ENCODE results near the gene TMEM125. TPM values are rescaled to one million over a fixed set of nuclear protein-coding genes. Genes with fewer than 3 reads are reported as not detected.

TMEM125 gene
- polyA plus RNA-seq, 1 of the 3 experiments (the other 2 are of a cell fraction) = not detected

GRCh38 chr1:43256675-43257570 is 12.9 kb upstream of the TMEM125 start:
- Histone ChIP-seq H3K9ac (no peak overlapping the region), H3K9me2 (no peaks in the 10 kb centered on the region), H2AFZ (ENCODE audit: low read depth) (no peak overlapping the region), H3F3A (replicated peaks; ENCODE audit: insufficient read depth) (no peaks in the 10 kb centered on the region), H4K20me1 (ENCODE audit: insufficient read depth) (no peaks in the 10 kb centered on the region), H3K4me1 (ENCODE audit: control insufficient read depth in 1 of 2, insufficient read depth in 2 of 2, low read depth in 1 of 2, low read length in 1 of 2) (no peaks in the 10 kb centered on the region), H3K4me2 (no peak overlapping the region), H3K79me2 (ENCODE audit: insufficient read depth) (no peaks in the 10 kb centered on the region), H3K36me3 (replicated peaks in 1 of 2; ENCODE audit: control insufficient read depth in 1 of 2, insufficient read depth in 2 of 2, low read length in 1 of 2) (no peaks in the 10 kb centered on the region), H3K4me3 (ENCODE audit: low read depth in 2 of 2, low read length in 1 of 2) (no peak overlapping the region), H3K27ac (ENCODE audit: low read depth in 2 of 2, low read length in 1 of 2) (no peak overlapping the region), H3K9me3 (peaks cover 3% of the 10 kb centered on the region; the same call in 1 of the 2 replicates), H3K27me3 (ENCODE audit: insufficient read depth) (peaks cover 15% of the 10 kb centered on the region; the same call in 1 of the 2 replicates)
- ChIA-PET POLR2A (no interaction called here), CTCF (interaction anchor here (0.6 to 1.1 kb wide), 2 partner anchors 18 to 1918 kb away, joined by 3 read pairs; no protein-coding TSS in a partner anchor)
- 29% methylated on average over 8 of the region's 8 CpGs for WGBS (ENCODE audit: low lambda C conversion rate)
- DNase-seq = no peak
- no peak for TF ChIP-seq USF1 (IDR thresholded peaks at IDR 0.05; ENCODE audit: borderline replicate concordance, low read depth)

- ChIA-PET POLR2A (no interaction called here), CTCF (interaction anchor here (0.7 kb wide), 1 partner anchor 22 kb away, joined by 3 read pairs; no protein-coding TSS in a partner anchor)
- Histone ChIP-seq H3K27ac (ENCODE audit: low read depth in 2 of 2, low read length in 1 of 2) (no peak overlapping the region), H3K4me1 (ENCODE audit: control insufficient read depth in 1 of 2, insufficient read depth in 2 of 2, low read depth in 1 of 2, low read length in 1 of 2) (no peaks in the 10 kb centered on the region), H4K20me1 (ENCODE audit: insufficient read depth) (no peaks in the 10 kb centered on the region), H3K9me2 (no peaks in the 10 kb centered on the region), H3F3A (replicated peaks; ENCODE audit: insufficient read depth) (no peaks in the 10 kb centered on the region), H3K9ac (no peak overlapping the region), H3K79me2 (ENCODE audit: insufficient read depth) (no peaks in the 10 kb centered on the region), H2AFZ (ENCODE audit: low read depth) (no peak overlapping the region), H3K27me3 (ENCODE audit: insufficient read depth) (peaks cover 5% of the 10 kb centered on the region; the same call in 1 of the 2 replicates), H3K36me3 (replicated peaks in 1 of 2; ENCODE audit: control insufficient read depth in 1 of 2, insufficient read depth in 2 of 2, low read length in 1 of 2) (no peaks in the 10 kb centered on the region), H3K9me3 (peaks cover 7% of the 10 kb centered on the region; the same call in 1 of the 2 replicates), H3K4me2 (no peak overlapping the region), H3K4me3 (ENCODE audit: low read depth in 2 of 2, low read length in 1 of 2) (no peak overlapping the region)
- WGBS (ENCODE audit: low lambda C conversion rate) = 11% methylated on average over 3 of the region's 3 CpGs
- no peak for DNase-seq
- TF ChIP-seq TCF12 (IDR thresholded peaks at IDR 0.05) (no peak), REST (IDR thresholded peaks at IDR 0.05; ENCODE audit: low read depth, low read length) (no peak), NRF1 (IDR thresholded peaks at IDR 0.05; ENCODE audit: low read depth, low read length) (no peak), FOXM1 (IDR thresholded peaks at IDR 0.05; ENCODE audit: low read depth) (no peak), CTCF (IDR thresholded peaks at IDR 0.05) (no peak), MEF2A (IDR thresholded peaks at IDR 0.05; ENCODE audit: borderline replicate concordance, low read depth) (no peak), YY1 (IDR thresholded peaks at IDR 0.05; ENCODE audit: low read depth) (no peak), MAX (IDR thresholded peaks at IDR 0.05; ENCODE audit: low read depth) (no peak), PBX3 (IDR thresholded peaks at IDR 0.05) (no peak), POLR2AphosphoS5 (IDR thresholded peaks at IDR 0.05; ENCODE audit: low read depth, low read length) (no peak), USF2 (IDR thresholded peaks at IDR 0.05; ENCODE audit: borderline replicate concordance, low read depth, low read length) (no peak), NFIC (IDR thresholded peaks at IDR 0.05; ENCODE audit: borderline replicate concordance) (no peak), TAF1 (IDR thresholded peaks at IDR 0.05; ENCODE audit: borderline replicate concordance, low read depth, low read length) (no peak), USF1 (IDR thresholded peaks at IDR 0.05; ENCODE audit: borderline replicate concordance, low read depth) (no peak)
These were observed 11.4 kb upstream of the TMEM125 start for GRCh38 chr1:43258370-43258769.

Measured in SK-N-SH (cell line).